H9 (cell line): ENCODE measurements around the gene IL20RB. TPM values are rescaled to one million over a fixed set of nuclear protein-coding genes. Genes with fewer than 3 reads are reported as not detected.

Source experiments
- DNase-seq: peaks from one replicate; pipeline ENCODE4 v3.0.0-alpha.2; 2017
- H2AFZ ChIP-seq: one replicate; pipeline ENCODE4 v1.6.1; 2013; ENCODE audit warnings: mild to moderate bottlenecking, low read length, control low read depth, moderate library complexity
- H2AK5ac ChIP-seq: 2 replicates; pipeline ENCODE4 v1.6.1; 2013; ENCODE audit warnings: low read length, control low read depth, mixed read lengths; ENCODE audit not compliant: insufficient read length
- H2BK120ac ChIP-seq: one replicate; pipeline ENCODE4 v1.6.1; 2013; ENCODE audit warnings: low read depth, mild to moderate bottlenecking, low read length, control low read depth, inconsistent platforms; ENCODE audit not compliant: poor library complexity, severe bottlenecking
- H2BK12ac ChIP-seq: 2 replicates; pipeline ENCODE4 v1.6.1; 2013; ENCODE audit warnings: low read length, control low read depth, mixed read lengths, low read depth; ENCODE audit not compliant: insufficient read length
- H2BK15ac ChIP-seq: 2 replicates; pipeline ENCODE4 v1.6.1; 2013; ENCODE audit warnings: low read depth, low read length, control low read depth
- H2BK20ac ChIP-seq: one replicate; pipeline ENCODE4 v1.6.1; 2013; ENCODE audit warnings: low read depth, mild to moderate bottlenecking, low read length, control low read depth, inconsistent platforms; ENCODE audit not compliant: poor library complexity, severe bottlenecking
- H2BK5ac ChIP-seq: 2 replicates; pipeline ENCODE4 v1.6.1; 2013; ENCODE audit warnings: low read length, control low read depth, mixed read lengths; ENCODE audit not compliant: insufficient read length
- H3K14ac ChIP-seq: 2 replicates; pipeline ENCODE4 v1.6.1; 2013; ENCODE audit warnings: low read length, control low read depth; ENCODE audit not compliant: insufficient read depth
- H3K18ac ChIP-seq: 2 replicates; pipeline ENCODE4 v1.6.1; 2013; ENCODE audit warnings: low read depth, mild to moderate bottlenecking, mixed read lengths, low read length, control low read depth; ENCODE audit not compliant: insufficient read length
- H3K23ac ChIP-seq: 2 replicates; pipeline ENCODE4 v1.6.1; 2013; ENCODE audit warnings: low read length, control low read depth, mixed read lengths, low read depth; ENCODE audit not compliant: insufficient read length
- H3K23me2 ChIP-seq: 2 replicates; pipeline ENCODE4 v1.6.1; 2013; ENCODE audit warnings: low read depth, mild to moderate bottlenecking, mixed read lengths, low read length, control low read depth; ENCODE audit not compliant: insufficient read length, poor library complexity, severe bottlenecking
- H3K27ac ChIP-seq: 2 replicates; pipeline ENCODE4 v1.5.1; 2013; ENCODE audit warnings: low read length, control low read depth, mixed read lengths, low read depth; ENCODE audit not compliant: insufficient read length
- H3K27me3 ChIP-seq: 2 replicates; pipeline ENCODE4 v1.6.1; 2013; ENCODE audit warnings: low read length, control low read depth, inconsistent platforms; ENCODE audit not compliant: insufficient read depth
- H3K4ac ChIP-seq: 2 replicates; pipeline ENCODE4 v1.6.1; 2013; ENCODE audit warnings: low read depth, mild to moderate bottlenecking, control low read depth, inconsistent platforms, low read length, moderate library complexity
- H3K4me1 ChIP-seq: 2 replicates; pipeline ENCODE4 v1.6.1; 2013; ENCODE audit warnings: low read length, control low read depth, inconsistent platforms; ENCODE audit not compliant: insufficient read depth
- H3K4me2 ChIP-seq: 2 replicates; pipeline ENCODE4 v1.6.1; 2013; ENCODE audit warnings: low read length, control low read depth, mixed read lengths; ENCODE audit not compliant: insufficient read length, insufficient read depth
- H3K56ac ChIP-seq: 2 replicates; pipeline ENCODE4 v1.6.1; 2013; ENCODE audit warnings: low read depth, mild to moderate bottlenecking, mixed read lengths, low read length, control low read depth; ENCODE audit not compliant: insufficient read length
- H3K79me1 ChIP-seq: 2 replicates; pipeline ENCODE4 v1.6.1; 2013; ENCODE audit warnings: low read depth, mild to moderate bottlenecking, moderate library complexity, low read length, control low read depth, inconsistent platforms; ENCODE audit not compliant: insufficient read depth, poor library complexity, severe bottlenecking
- H3K79me2 ChIP-seq: 2 replicates; pipeline ENCODE4 v1.6.1; 2013; ENCODE audit warnings: low read length, control low read depth, inconsistent platforms; ENCODE audit not compliant: insufficient read depth
- H3K9ac ChIP-seq: 2 replicates; pipeline ENCODE4 v1.6.1; 2013; ENCODE audit warnings: low read length, control low read depth, mixed read lengths; ENCODE audit not compliant: insufficient read length; ENCODE audit errors: extremely low read depth
- H3K9me3 ChIP-seq: one replicate; pipeline ENCODE4 v1.6.1; 2013; ENCODE audit warnings: low read depth, low read length, inconsistent platforms; ENCODE audit not compliant: control insufficient read depth
- H3T11ph ChIP-seq: one replicate; pipeline ENCODE4 v1.6.1; 2013; ENCODE audit warnings: mild to moderate bottlenecking, low read length, control low read depth, inconsistent platforms
- H4K20me1 ChIP-seq: one replicate; pipeline ENCODE4 v1.6.1; 2013; ENCODE audit not compliant: control insufficient read depth, insufficient read length, insufficient read depth
- H4K5ac ChIP-seq: 2 replicates; pipeline ENCODE4 v1.6.1; 2013; ENCODE audit warnings: low read depth, mild to moderate bottlenecking, mixed read lengths, low read length, control low read depth; ENCODE audit not compliant: insufficient read length
- H4K8ac ChIP-seq: replicated peaks from 2 replicates; pipeline ENCODE4 v1.6.1; 2013; ENCODE audit warnings: low read length, control low read depth, mixed read lengths, low read depth; ENCODE audit not compliant: insufficient read length
- H4K91ac ChIP-seq: 2 replicates; pipeline ENCODE4 v1.6.1; 2013; ENCODE audit warnings: low read depth, mild to moderate bottlenecking, moderate library complexity, mixed read lengths, low read length, control low read depth; ENCODE audit not compliant: insufficient read length
- H3K27ac Mint-ChIP-seq, 3 experiments: 2 replicates in 2 of 3; 3 replicates in 1 of 3; pipeline ENCODE4 v1.8.0; 2020 to 2021; ENCODE audit warnings: mixed read lengths in 3 of 3, mild to moderate bottlenecking in 1 of 3, moderate library complexity in 1 of 3
- H3K27me3 Mint-ChIP-seq: 2 replicates; pipeline ENCODE4 v1.8.0; 2021; ENCODE audit warnings: low read depth, mild to moderate bottlenecking, moderate library complexity, mixed read lengths
- H3K36me3 Mint-ChIP-seq, 3 experiments: 2 replicates in 2 of 3; 3 replicates in 1 of 3; pipeline ENCODE4 v1.8.0; 2020 to 2021; ENCODE audit warnings: low read depth in 3 of 3, mixed read lengths in 3 of 3; ENCODE audit not compliant: insufficient read depth in 1 of 3
- H3K4me1 Mint-ChIP-seq, 2 experiments: 2 replicates each; pipeline ENCODE4 v1.8.0; 2020; ENCODE audit warnings: mixed read lengths in 2 of 2
- H3K4me3 Mint-ChIP-seq, 2 experiments: 2 replicates in 1 of 2; 3 replicates in 1 of 2; pipeline ENCODE4 v1.8.0; 2020 to 2021; ENCODE audit warnings: mild to moderate bottlenecking in 2 of 2, mixed read lengths in 2 of 2, moderate library complexity in 1 of 2
- H3K9me3 Mint-ChIP-seq, 2 experiments: 2 replicates in 1 of 2; 3 replicates in 1 of 2; pipeline ENCODE4 v1.8.0; 2020; ENCODE audit warnings: mild to moderate bottlenecking in 2 of 2, mixed read lengths in 2 of 2, moderate library complexity in 1 of 2
- WGBS: extraction: QIAGEN DNeasy Blood & Tissue Kit; methylation state at CpG from one replicate; pipeline ENCODE4 v1.1.7; 2013; ENCODE audit warnings: missing lambda C conversion rate, low lambda C conversion rate, mixed read lengths; ENCODE audit not compliant: insufficient read length; ENCODE audit errors: extremely low coverage; 5-methylcytosine and 5-hydroxymethylcytosine counted together
- total RNA-seq: library from RNA; stranded (reverse); gene quantifications from 2 replicates; pipeline ENCODE4 v1.2.1, GENCODE V29; 2021
- TF ChIP-seq, protein P1 (sequence below): fragments of 200-600 bp; sonication (generic); conservative IDR thresholded peaks from 3 replicates; pipeline ENCODE4 v1.8.0; 2021; ENCODE audit warnings: antibody characterized with exemption, mild to moderate bottlenecking

The IL20RB gene
- total RNA-seq, 1 experiment from 2014 or later: 1.5 TPM

DNA sequence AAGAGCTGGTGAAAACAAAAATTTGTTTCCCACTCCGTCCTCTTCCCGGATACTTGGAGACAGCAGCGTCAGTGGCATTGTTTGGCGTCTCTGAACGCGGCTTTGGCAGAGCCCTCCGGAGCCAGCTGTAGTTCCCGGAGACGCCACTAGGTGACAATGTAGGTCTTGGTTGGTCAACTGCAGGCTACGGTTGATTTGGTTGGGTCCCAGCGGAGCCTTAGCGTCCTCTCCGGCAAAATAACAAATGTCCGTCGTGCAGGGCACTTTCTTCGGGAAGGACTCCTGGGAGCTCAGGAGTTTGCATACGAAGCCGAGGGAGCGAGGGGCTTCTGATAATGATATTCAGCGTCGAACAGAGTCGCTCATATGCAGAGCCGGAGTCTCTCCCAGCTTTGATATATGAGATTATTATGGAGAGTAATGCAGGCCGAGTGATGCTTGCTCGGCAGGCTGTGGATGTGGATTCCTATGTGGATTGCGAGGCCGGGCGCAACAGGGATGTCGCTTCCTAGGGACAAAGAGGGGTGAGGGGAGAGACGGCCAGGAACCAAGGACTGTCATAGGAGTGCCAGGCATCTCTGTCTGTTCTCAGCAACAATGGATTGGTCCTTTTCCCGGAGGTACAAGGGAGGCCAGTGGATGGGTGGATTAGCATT is 74.8 kb downstream of the IL20RB start:
- Histone ChIP-seq H3T11ph (no peak overlapping the region), H2BK5ac (no peak overlapping the region), H3K56ac (no peak overlapping the region), H3K14ac (no peak overlapping the region), H2BK20ac (no peak overlapping the region), H3K79me1 (no peaks in the 10 kb centered on the region), H3K23ac (no peak overlapping the region), H3K9ac (no peak overlapping the region), H3K4me2 (peak overlapping the region; percentile 50), H3K9me3 (no peaks in the 10 kb centered on the region), H2BK12ac (no peak overlapping the region), H2AK5ac (no peak overlapping the region), H3K23me2 (no peaks in the 10 kb centered on the region), H2BK120ac (no peak overlapping the region), H4K91ac (no peak overlapping the region), H4K20me1 (no peaks in the 10 kb centered on the region), H3K18ac (no peak overlapping the region), H3K27me3 (no peaks in the 10 kb centered on the region; the same call in 1 of the 2 replicates), H3K27ac (no peak overlapping the region), H3K4me1 (no peaks in the 10 kb centered on the region; the same call in 1 of the 2 replicates), H3K4ac (no peak overlapping the region), H2AFZ (no peak overlapping the region), H4K5ac (no peak overlapping the region), H3K79me2 (no peaks in the 10 kb centered on the region), H4K8ac (no peak overlapping the region), H2BK15ac (no peak overlapping the region)
- peaks cover 23 to 28% of the 10 kb centered on the region in 2 experiments for H3K4me1 Mint-ChIP-seq
- peak; percentile 96 for DNase-seq
- TF ChIP-seq, protein P1, sequence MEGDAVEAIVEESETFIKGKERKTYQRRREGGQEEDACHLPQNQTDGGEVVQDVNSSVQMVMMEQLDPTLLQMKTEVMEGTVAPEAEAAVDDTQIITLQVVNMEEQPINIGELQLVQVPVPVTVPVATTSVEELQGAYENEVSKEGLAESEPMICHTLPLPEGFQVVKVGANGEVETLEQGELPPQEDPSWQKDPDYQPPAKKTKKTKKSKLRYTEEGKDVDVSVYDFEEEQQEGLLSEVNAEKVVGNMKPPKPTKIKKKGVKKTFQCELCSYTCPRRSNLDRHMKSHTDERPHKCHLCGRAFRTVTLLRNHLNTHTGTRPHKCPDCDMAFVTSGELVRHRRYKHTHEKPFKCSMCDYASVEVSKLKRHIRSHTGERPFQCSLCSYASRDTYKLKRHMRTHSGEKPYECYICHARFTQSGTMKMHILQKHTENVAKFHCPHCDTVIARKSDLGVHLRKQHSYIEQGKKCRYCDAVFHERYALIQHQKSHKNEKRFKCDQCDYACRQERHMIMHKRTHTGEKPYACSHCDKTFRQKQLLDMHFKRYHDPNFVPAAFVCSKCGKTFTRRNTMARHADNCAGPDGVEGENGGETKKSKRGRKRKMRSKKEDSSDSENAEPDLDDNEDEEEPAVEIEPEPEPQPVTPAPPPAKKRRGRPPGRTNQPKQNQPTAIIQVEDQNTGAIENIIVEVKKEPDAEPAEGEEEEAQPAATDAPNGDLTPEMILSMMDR: peak; percentile 94
- no peaks in the 10 kb centered on the region; a peak in 1 of 5 replicates for H3K9me3 Mint-ChIP-seq
- peak overlapping the region in 1 of 3 experiments; percentile 76; a peak in 2 of 7 replicates for H3K27ac Mint-ChIP-seq
- H3K4me3 Mint-ChIP-seq: peak overlapping the region; percentile 66 to 72
- peaks cover 35% of the 10 kb centered on the region for H3K27me3 Mint-ChIP-seq
- no CpG with 5 or more reads among the region's 31 CpGs for WGBS
- no peaks in the 10 kb centered on the region for H3K36me3 Mint-ChIP-seq
